Middle frontal gyrus (tissue), 1 donor: ENCODE measurements around the gene PKP3.

Experiments
- DNase-seq: peaks from one replicate; pipeline ENCODE4 v3.0.0-alpha.2; 2015; ENCODE audit warnings: low spot score; ENCODE audit errors: extremely low spot score

The PKP3 gene

DNA sequence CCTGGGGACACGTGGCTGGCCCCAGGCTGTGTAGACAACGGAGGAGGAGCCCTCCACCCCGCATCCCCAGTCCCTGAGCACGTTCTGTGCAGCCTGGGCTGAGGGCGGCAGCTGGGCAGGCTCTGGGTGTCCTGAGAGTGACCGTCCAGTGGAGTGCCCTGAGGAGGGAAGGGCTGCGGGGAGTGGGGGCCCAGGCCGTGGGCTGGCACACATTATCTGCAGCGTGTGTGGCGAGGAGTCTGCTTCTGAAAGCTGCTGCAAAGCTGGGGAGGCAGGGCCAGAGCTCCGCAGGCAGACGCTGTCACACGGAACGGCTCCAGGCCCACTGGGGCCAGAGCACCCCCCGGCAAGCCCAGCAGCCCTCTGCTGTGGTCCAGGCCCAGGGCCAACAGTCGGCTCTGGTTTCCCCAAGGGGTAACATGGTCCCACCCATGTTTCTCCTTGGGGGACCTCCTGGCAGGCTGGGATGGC lies 48.6 kb downstream of the PKP3 start:
- no peak for DNase-seq

DNA sequence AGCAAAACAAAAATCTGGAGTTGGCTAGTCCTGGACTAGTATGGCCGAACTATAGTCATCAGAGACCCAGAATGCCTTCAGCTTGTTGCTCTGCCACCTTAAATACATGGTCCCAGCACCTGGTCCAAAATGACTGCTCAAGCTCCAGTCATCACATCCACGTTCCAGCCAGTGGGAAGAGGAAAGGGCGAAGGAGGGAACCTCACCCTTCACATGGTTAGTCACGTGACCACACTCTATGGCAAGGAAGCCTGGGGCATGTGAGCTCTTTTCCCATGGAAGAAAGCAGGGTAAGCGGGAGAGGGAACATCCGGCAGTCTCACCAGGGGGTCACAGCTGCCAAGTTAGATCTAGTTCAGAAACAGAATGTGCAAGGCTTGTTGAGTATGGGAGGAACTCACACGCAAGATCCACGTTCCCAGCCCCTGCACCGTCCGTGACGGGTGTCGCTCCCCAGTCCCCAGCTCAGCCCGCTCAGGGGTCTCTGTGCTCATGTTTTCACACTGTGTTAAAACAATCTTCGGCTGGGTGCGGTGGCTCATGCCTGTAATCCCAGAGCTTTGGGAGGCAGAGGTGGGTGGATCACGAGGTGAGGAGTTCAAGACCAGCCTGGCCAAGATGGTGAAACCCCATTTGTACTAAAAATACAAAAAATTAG lies 49.7 kb downstream of the PKP3 start:
- no peak for DNase-seq

DNA sequence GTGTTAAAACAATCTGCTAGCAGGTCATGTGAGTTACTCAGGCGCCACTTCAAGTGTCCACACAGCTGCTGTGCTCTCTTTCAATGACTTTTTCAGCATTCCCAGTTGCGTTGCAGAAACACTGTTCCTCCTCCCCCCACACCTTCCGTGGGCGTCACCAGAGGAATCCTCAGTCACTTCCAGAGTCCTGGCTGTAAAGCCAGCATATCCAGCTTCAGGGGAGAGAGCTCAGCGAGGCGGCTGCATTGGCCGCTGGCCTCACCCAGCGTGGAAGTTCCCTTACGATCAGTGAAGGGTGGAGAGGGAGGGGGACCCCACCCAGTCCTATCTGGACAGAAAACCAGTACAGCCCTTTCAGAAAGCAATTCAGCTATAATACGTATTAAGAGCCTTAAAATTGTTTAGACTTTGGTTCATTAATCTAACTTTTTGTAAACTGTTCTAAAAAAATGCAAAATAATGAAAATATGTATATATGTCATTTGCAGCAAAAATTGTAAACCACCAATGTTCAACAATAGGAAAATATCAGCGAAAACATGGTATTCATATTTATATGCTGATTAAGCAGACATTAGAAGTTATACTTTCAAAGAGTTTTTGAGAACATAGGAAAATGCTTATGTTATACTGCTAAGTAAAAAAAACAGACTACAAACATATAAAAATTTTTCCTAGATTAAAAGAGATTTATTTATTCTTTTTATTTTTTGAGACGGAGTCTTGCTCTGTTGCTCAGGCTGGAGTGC lies 50.6 kb downstream of the PKP3 start:
- no peak for DNase-seq

DNA sequence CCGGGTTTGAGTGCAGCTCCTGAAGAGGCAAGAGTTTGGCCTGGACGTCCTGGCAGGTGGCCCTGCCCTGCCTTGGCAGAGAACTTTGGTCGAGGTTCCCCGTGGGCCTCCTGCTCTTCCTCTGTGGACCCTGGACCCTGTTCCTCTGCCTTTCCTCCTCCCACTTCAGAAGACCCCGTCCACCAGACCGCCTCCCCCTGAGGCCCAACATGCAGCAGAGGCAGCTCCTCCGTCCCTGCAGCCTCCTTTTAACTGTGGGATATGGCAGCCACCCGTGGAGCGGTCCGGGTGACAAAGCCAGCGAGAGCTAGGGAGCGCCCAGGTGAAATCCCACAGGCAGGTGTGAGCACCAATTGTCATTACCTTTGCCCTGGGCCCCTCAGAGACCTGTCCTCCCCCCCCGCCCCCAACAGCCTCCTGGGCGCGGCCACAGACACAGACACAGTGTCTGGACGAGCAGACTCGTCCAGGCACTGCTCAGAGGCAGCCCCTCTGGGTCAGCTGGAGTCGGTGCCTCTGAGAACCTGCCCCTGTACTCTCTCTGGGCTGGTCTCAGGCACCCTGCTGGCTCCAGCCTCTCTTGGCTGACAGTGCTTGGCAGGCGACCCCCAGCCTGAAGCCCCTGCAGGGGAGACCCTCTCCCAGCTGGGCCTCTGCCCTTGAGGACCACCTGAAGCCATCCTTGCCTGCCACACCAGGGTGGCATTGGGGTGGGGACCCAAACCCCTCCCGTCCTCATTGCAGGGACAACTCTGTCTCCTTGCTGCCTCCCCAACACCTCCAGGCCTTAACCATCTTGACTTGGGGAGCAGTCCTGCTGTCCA lies 52.0 kb downstream of the PKP3 start:
- DNase-seq: no peak

- DNase-seq: no peak
Measured at GRCh38 chr11:446891-447290, 52.9 kb downstream of the PKP3 start.

GRCh38 chr11:447923-448731 lies 54.1 kb downstream of the PKP3 start:
- DNase-seq: peak; percentile 75

- DNase-seq: peak; percentile 91
Measured at GRCh38 chr11:449889-450808, 56.1 kb downstream of the PKP3 start, which contains the start of gene PTDSS2. TSS of gene PTDSS2 (plus strand) at chr11:450279. CDS start at chr11:450456, 177 bp downstream.

- DNase-seq: no peak
Measured at GRCh38 chr11:450809-451451, 56.9 kb downstream of the PKP3 start.

DNA sequence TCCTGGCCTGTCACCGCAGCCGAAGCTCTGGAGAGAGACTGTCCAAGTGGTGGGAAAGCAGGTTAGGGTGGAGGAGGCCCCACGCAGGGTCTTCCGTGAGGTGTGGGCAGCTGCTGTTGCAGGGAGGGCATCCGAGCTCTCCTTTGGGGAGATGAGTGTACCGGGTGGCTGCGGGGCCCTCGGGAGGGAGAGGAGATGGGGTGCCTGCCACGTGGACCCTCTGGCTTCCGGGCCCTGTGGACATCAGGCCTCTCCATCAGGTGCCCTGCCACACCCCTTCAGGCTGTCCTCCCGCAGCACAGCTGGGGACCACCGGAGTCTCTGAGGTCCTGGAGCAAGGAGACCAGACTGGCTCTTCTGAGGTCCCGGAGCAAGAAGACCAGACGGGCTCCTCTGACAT lies 57.7 kb downstream of the PKP3 start:
- DNase-seq: no peak

GRCh38 chr11:452203-452744 lies 58.3 kb downstream of the PKP3 start:
- no peak for DNase-seq

DNA sequence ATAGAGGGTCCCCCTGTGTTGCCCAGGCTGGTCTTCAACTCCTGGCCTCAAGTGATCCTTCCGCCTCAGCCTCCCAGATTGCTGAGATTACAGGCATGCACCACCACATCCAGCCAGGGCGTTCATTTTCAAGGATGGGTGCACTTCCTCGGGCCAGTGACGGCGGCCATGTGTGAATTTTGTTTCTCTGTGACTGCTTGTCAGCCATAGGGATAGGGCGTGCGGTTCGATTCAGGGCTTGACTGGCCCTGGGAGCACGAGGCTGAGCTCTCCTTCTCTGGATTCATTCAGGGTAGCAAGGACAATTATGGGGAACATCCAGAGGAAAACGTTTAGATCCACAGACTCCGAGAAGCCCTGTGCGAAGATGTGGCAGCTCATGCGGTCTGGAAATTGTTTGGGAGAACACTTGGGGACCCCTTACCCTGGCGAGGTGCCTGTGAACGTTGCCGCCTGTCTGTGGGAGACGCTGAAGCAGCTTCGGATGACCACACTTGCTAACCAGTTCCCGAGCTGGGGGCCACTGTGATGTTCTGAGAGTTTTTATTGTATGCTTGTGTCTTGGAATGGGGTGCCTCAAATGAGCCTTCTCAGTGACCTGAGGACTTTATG lies 59.0 kb downstream of the PKP3 start:
- DNase-seq: no peak

DNA sequence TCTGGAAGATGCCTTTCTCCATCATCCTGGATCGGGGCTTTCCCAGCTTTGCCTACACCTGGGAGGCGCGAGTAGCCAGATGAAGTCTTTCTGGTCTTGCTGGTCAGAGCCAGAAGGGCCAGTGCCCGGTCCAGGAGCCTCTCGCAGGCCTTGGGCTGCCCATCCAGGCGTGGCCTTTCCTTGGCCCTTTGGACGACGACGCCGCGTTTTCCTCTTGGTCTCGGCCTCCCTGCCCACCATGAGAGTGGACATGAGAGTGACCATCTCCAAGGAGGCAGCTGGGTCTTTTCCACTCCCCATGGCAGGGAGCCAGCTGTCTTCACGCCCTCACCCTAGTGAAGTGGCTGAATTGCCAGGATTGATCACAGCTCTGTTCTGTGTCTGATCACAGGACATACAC lies 59.6 kb downstream of the PKP3 start:
- DNase-seq: no peak

DNA sequence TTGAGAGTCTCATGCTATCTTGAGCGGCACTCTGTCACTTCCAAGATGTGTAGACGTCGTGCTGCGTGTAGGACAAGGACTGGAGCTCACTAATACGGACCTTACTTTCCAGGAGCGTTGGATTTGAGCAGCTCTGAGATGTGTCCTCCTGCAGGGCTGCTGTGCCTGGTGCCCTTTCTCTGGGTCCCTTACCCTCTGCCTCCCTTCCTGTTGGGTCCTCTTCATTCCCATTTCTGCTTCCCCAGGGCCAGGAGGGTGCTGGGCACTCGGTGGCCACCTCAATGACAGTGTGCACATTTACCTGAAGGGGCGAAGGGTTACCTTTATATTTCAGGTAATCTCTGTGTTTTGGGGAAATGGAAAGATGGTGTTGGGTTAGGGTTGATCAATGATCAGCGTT lies 60.0 kb downstream of the PKP3 start:
- no peak for DNase-seq
